ENCODE results near the gene ARNT2.

Gene ARNT2

DNA sequence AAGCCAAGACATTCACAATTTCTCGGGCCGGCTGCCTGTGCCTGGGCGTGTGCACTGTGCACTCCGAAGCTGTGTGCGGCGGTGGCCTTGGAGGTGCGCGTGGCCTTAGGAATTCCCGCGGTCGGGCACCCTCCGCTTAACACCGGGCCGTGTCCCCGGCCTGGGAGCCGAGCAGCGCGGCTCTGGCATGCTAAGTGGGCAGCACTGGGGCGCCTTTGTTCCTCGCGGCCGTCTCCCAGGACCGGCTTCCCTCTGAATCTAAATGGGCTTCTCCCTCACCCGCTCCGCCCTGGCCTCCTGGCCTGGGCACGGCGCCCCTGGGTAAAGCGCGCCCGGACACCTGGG, 498 bp upstream of the ARNT2 start:
- DNase-seq (ENCODE audit: insufficient read length, low spot score), result no peak
- TF ChIP-seq POLR2AphosphoS5 (IDR thresholded peaks at IDR 0.05; ENCODE audit: low read depth, low read length) (no peak), POU2F2 (IDR thresholded peaks at IDR 0.05; ENCODE audit: low read depth, low read length) (no peak), TAF1 (IDR thresholded peaks at IDR 0.05; ENCODE audit: low read depth, low read length) (no peak), POLR2A (IDR thresholded peaks at IDR 0.05; ENCODE audit: low read depth, low read length) (no peak), PAX5 (IDR thresholded peaks at IDR 0.05; ENCODE audit: insufficient read depth, low read length, severe bottlenecking) (no peak), SPI1 (IDR thresholded peaks at IDR 0.05; ENCODE audit: low read depth, low read length) (no peak)
- no peak for FAIRE-seq

DNA sequence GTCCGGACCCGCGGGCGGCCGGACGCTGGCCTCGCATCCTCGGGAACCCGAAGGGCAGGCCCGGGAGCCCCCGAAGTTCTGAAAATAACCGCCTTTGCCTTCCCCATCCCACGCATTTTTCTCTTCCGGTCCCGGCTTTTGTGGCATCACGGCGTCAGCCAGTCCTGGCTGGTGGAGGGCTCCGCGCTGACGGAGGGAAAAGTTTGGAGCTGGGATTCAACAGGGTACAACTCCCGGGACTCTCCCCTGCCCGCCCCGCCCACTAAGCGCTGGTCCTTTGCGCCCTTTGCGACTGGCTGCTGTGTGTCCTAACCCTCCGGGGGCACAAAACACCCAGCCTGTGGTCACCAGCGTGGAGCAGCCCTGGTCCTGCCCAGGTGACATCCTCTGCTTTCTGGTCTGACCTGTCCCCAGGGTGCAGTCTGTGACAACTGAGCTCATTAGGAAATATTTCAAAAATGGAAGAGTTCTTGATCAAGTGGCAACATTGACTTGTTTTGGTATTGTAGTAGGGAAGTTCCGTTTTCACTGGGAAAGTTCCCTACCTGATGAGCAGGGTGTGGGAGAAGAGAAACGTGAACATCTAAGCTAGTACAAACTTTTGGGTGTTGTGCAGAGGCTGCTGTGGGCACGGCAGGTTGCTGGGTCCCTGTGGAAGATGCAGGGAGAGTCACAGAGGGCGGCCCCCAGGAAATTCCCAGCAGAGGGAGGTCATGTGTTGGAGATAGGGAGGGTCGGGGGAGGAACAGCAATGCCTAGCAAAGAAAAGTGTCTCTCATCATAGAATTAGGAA, 775 bp downstream of the ARNT2 start:
- TF ChIP-seq PAX5 (IDR thresholded peaks at IDR 0.05; ENCODE audit: insufficient read depth, low read length, severe bottlenecking) (no peak), SPI1 (IDR thresholded peaks at IDR 0.05; ENCODE audit: low read depth, low read length) (no peak), POLR2AphosphoS5 (IDR thresholded peaks at IDR 0.05; ENCODE audit: low read depth, low read length) (no peak), TAF1 (IDR thresholded peaks at IDR 0.05; ENCODE audit: low read depth, low read length) (no peak), POLR2A (IDR thresholded peaks at IDR 0.05; ENCODE audit: low read depth, low read length) (no peak), POU2F2 (IDR thresholded peaks at IDR 0.05; ENCODE audit: low read depth, low read length) (no peak)
- FAIRE-seq (no peak), DNase-seq (ENCODE audit: insufficient read length, low spot score) (no peak)

DNA sequence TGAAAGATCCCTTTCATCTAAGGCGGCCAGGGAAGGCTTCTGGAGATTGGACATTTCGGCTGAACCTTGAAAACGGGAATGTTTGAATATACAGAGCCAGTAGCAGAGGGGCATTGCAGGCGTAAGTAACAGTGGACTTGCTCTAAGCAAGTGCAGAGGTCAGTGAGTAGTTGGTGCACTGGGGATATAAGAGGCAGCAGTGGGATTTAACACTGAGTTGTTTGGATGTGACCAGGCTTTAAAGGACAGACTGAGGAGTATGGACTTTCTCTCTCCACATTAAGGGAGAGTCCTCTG, 1.3 kb downstream of the ARNT2 start:
- FAIRE-seq (no peak), DNase-seq (ENCODE audit: insufficient read length, low spot score) (no peak)
- TF ChIP-seq SPI1 (IDR thresholded peaks at IDR 0.05; ENCODE audit: low read depth, low read length), result no peak
- no peak for TF ChIP-seq POLR2A (IDR thresholded peaks at IDR 0.05; ENCODE audit: low read depth, low read length)
- no peak for TF ChIP-seq TAF1 (IDR thresholded peaks at IDR 0.05; ENCODE audit: low read depth, low read length)
- TF ChIP-seq PAX5 (IDR thresholded peaks at IDR 0.05; ENCODE audit: insufficient read depth, low read length, severe bottlenecking), result no peak
- no peak for TF ChIP-seq POLR2AphosphoS5 (IDR thresholded peaks at IDR 0.05; ENCODE audit: low read depth, low read length)
- TF ChIP-seq POU2F2 (IDR thresholded peaks at IDR 0.05; ENCODE audit: low read depth, low read length), result no peak

DNA sequence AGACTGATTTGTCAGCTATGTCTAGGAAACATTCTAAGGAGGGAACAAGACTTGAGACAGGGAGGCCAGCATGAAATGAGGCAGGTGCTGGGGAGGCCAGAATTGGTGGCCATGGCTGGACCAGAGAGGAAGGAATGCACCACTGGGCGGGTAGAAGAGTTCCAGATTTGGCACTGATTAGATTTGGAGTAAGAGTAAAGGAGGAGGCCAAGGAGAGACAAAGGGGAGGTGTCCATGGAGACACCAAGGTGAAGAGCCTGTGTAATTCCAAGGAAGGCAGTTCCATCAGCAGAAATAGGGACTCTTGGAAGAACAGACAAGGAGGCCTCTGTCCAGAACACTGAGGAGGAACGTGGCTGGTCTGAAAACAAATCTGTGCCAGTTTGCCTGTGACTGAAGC, 1.8 kb downstream of the ARNT2 start:
- TF ChIP-seq PAX5 (IDR thresholded peaks at IDR 0.05; ENCODE audit: insufficient read depth, low read length, severe bottlenecking), result no peak
- no peak for TF ChIP-seq POLR2AphosphoS5 (IDR thresholded peaks at IDR 0.05; ENCODE audit: low read depth, low read length)
- TF ChIP-seq POU2F2 (IDR thresholded peaks at IDR 0.05; ENCODE audit: low read depth, low read length), result no peak
- FAIRE-seq, result no peak
- DNase-seq (ENCODE audit: insufficient read length, low spot score), result no peak

DNA sequence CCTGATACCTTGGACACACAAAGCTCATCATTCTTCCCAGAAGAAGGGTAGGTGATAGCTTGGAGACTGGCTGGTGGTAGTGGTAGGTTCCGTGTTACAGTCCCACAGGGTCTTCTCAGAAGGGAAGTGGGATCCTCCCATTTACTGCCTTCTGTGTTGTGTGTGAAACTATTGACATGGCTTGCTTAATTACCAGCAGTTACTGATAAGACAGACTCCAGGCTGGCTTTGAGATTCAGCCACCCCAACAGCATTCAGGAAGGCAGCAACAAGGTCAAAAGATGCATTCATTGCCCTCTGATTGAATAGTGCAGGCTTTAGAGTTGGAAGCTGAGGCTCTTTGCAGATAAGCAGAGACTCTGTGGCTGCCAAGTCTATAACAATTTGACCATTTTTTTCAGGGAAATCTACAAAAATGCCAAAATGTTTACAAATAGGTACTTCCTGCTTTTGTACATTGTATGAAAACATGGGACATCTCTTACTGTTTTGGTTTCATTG, 7.7 kb downstream of the ARNT2 start:
- DNase-seq (ENCODE audit: insufficient read length, low spot score) (no peak), FAIRE-seq (no peak)
- TF ChIP-seq SPI1 (IDR thresholded peaks at IDR 0.05; ENCODE audit: low read depth, low read length), result no peak
- no peak for TF ChIP-seq PAX5 (IDR thresholded peaks at IDR 0.05; ENCODE audit: insufficient read depth, low read length, severe bottlenecking)
- no peak for TF ChIP-seq TAF1 (IDR thresholded peaks at IDR 0.05; ENCODE audit: low read depth, low read length)
- no peak for TF ChIP-seq POLR2A (IDR thresholded peaks at IDR 0.05; ENCODE audit: low read depth, low read length)
- TF ChIP-seq POLR2AphosphoS5 (IDR thresholded peaks at IDR 0.05; ENCODE audit: low read depth, low read length), result no peak
- no peak for TF ChIP-seq POU2F2 (IDR thresholded peaks at IDR 0.05; ENCODE audit: low read depth, low read length)

DNA sequence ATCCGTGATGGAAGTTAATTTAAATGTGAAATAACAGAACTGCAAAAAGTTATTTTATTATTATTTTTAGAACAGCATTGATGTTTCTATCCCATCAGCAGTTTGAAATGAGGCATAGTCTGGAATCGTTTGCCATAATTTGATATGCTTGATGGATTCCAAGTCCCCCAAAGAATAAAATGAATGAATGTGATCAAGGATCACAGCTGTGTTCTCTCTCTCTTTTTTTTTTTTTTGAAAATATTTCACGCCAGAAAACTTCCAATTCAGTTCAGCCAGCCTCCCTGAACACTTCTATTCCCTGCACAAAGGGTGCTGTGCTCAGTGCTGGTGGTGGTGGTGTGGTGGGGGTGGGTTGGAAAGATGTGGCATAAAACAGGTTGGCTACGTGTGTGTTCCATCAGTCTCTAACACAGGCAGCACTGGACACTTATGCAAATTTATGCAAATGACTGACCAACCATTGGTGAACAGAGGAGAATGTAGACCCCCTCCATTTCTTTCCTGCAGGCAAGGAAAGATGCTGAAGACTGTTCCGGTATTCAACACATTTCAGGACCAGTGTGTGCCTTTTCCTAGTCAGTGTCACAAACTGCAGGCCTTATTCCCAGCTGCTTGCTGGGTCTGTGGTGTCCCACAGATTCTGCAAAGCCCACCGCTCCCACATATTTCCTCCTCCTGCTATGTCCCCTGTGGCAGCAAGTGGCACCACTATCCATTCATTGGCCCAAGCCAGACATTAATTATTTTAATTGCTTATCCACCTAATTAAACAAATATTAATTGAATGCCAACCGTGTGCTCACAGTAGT, 10.6 kb downstream of the ARNT2 start:
- TF ChIP-seq POU2F2 (IDR thresholded peaks at IDR 0.05; ENCODE audit: low read depth, low read length) (no peak), POLR2A (IDR thresholded peaks at IDR 0.05; ENCODE audit: low read depth, low read length) (no peak), SPI1 (IDR thresholded peaks at IDR 0.05; ENCODE audit: low read depth, low read length) (no peak), PAX5 (IDR thresholded peaks at IDR 0.05; ENCODE audit: insufficient read depth, low read length, severe bottlenecking) (no peak), TAF1 (IDR thresholded peaks at IDR 0.05; ENCODE audit: low read depth, low read length) (no peak)
- no peak for FAIRE-seq
- DNase-seq (ENCODE audit: insufficient read length, low spot score), result no peak

DNA sequence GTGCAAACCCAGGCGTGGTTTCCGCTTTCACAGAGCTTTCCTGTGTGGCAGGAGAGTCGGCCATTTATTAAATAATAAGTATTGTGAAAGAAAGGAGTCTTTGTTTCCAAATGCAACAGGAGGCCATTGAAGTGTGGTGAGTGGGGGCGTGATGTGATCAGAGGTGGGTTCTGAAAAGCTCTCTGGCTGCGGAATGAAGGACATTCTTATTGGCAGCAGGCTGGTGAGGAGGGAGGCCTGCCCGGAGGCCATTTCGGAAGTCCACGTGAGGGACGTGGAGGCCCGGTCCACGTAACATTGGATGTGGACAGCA, 11.1 kb downstream of the ARNT2 start:
- TF ChIP-seq POLR2AphosphoS5 (IDR thresholded peaks at IDR 0.05; ENCODE audit: low read depth, low read length), result no peak
- no peak for TF ChIP-seq POU2F2 (IDR thresholded peaks at IDR 0.05; ENCODE audit: low read depth, low read length)
- no peak for TF ChIP-seq POLR2A (IDR thresholded peaks at IDR 0.05; ENCODE audit: low read depth, low read length)
- no peak for TF ChIP-seq TAF1 (IDR thresholded peaks at IDR 0.05; ENCODE audit: low read depth, low read length)
- TF ChIP-seq PAX5 (IDR thresholded peaks at IDR 0.05; ENCODE audit: insufficient read depth, low read length, severe bottlenecking), result no peak
- no peak for TF ChIP-seq SPI1 (IDR thresholded peaks at IDR 0.05; ENCODE audit: low read depth, low read length)

DNA sequence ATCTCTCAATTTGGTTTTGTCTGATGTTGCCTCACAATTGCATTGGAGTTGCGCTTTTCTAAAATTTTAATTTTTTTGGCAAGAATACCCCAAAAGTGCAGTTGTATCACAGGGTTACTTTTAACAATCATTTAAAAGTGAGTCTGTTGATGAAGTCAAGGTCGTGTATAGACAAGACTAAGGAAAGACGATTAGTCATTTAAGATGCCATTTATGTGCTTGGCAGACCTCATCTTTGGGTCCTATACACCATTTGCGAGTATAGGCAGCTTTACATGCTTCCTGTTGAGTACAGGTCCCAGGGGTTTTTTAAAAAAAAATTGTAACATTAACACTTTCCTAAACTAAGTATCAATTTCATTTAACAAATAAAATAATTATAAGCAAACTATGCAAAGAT, 12.5 kb downstream of the ARNT2 start:
- TF ChIP-seq POU2F2 (IDR thresholded peaks at IDR 0.05; ENCODE audit: low read depth, low read length) (no peak), SPI1 (IDR thresholded peaks at IDR 0.05; ENCODE audit: low read depth, low read length) (no peak), PAX5 (IDR thresholded peaks at IDR 0.05; ENCODE audit: insufficient read depth, low read length, severe bottlenecking) (no peak), POLR2AphosphoS5 (IDR thresholded peaks at IDR 0.05; ENCODE audit: low read depth, low read length) (no peak), TAF1 (IDR thresholded peaks at IDR 0.05; ENCODE audit: low read depth, low read length) (no peak), POLR2A (IDR thresholded peaks at IDR 0.05; ENCODE audit: low read depth, low read length) (no peak)
- FAIRE-seq (no peak), DNase-seq (ENCODE audit: insufficient read length, low spot score) (no peak)

More for the DNA sequence above, 11.1 kb downstream of the ARNT2 start:
- no peak for FAIRE-seq
- DNase-seq (ENCODE audit: insufficient read length, low spot score), result no peak

DNA sequence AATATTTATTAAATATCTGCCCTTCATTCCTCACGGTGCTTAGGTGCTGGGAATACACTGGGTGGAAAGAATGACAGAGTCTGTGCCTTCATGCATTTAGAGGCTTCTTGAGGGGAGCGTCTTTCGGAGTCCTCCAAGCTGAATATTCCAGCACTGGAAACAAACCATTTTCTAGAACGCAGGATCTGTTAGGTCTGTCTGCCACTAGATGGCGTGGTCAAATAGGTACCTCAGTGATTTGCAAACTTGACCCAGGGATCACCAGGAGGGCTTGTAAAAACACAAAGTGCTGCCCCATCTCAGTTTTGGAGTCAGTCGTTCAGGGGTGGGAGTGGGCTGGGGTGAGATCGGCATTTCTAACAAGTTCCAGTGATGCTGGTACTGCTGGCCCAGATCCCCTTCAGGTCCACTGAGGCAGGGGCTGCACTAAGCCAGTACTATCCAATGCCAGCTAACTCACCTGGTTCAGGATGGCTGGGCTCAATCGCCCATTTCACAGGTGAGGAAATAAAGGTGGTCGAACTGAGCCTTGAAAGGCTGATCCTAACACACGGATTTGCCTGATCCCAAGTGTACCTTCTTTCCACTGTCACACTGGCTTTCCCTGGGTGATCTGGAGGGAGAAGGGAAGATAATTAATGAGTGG, 14.8 kb downstream of the ARNT2 start:
- TF ChIP-seq POLR2A (IDR thresholded peaks at IDR 0.05; ENCODE audit: low read depth, low read length) (no peak), POLR2AphosphoS5 (IDR thresholded peaks at IDR 0.05; ENCODE audit: low read depth, low read length) (no peak), PAX5 (IDR thresholded peaks at IDR 0.05; ENCODE audit: insufficient read depth, low read length, severe bottlenecking) (no peak), POU2F2 (IDR thresholded peaks at IDR 0.05; ENCODE audit: low read depth, low read length) (no peak), SPI1 (IDR thresholded peaks at IDR 0.05; ENCODE audit: low read depth, low read length) (no peak), TAF1 (IDR thresholded peaks at IDR 0.05; ENCODE audit: low read depth, low read length) (no peak)
- DNase-seq (ENCODE audit: insufficient read length, low spot score) (no peak), FAIRE-seq (no peak)
